ENCODE results near the gene TRIM9. TPM values are rescaled to one million over a fixed set of nuclear protein-coding genes. Genes with fewer than 3 reads are reported as not detected.
"Not testable (repeated sequence)": the region's sequence is repeated elsewhere in the genome, so short reads cannot be mapped to it uniquely, and the experiment has no call there.

Gene TRIM9
- total and polyA plus RNA-seq, 5 donors = 0.29 to 1.2 (median 0.77) TPM

DNA sequence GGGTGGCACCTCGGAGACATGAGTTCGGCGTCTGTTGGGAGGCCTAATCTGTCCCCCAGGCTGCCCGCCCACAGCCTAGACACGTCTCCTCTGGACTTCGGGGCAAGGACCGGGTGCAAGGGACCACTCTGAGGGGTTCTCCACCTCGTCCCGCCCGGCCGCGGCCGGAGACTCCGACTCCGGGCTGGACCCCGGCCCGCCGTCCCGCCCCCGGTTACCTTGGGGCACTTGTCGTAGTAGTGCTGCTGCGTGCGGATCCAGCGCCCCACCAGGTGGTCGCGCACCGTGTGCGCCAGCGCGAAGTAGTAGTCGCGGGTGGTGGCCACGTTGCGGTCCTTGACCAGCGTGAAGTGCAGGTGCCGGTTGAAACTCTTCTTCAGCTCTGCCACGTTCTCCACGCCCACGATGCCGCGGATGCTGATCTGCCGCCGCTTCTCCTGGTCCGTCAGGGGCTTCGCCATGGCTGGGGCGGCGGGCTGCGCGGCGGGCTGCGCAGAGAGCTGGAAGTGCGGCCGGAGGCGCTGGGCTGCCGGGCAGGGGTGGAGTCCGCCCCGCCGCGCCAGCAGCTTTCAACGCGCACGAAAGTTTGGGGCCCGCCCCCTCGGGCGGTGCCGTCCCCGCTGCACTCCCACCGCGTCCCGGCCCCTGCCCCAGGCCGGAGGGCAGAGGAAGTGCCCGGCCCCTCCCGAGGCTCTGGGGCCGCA, 150.8 kb downstream of the TRIM9 start, which contains the start of gene PYGL:
PYGL (minus strand) TSS at position 541 of the 704 bp plus-strand sequence; CDS start at position 461, 80 bp downstream.
- WGBS = under 1% methylated on average over 74 of the region's 74 CpGs
- intact Hi-C loops (cut with DNase I) = no loop called here
- ATAC-seq = peak; percentile 97 to 98

DNA sequence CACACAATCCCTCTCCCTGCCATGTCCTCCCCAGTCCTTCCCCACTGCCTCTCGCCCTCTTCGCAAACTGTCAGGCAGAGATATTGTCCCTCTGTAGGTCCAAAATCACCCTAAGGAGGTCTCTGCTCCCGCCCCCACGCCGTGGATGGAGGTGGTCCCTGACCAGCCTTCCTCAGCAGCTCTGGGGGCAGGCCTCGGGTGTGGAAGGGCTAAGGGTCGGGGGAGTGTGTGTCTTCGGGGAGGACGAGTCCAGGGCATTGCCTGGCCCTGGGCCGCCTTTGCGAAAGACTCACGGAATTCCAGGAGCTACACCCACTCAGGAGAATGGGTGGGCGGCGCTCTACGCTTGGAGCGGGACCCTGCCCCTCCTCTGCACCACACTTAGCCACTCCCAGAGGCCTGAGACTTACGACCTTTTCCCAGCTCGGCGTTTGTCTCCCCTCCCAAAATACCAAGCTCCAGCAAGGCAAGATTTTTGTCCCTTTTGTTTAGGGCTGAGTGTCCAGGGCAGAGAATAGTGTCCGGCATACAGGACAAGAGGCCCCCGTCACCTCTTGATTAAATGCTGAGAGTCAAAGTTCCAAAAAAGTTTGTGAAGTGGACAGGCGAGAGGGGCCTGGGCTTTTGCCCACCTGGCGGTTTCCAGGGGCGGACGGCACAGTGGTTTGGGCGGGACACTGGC, 151.5 kb downstream of the TRIM9 start:
- Histone ChIP-seq H3K4me1 (ENCODE audit: control insufficient read depth, insufficient read depth, low read length) (no peaks in the 10 kb centered on the region), H3K27ac (ENCODE audit: low read length) (no peak overlapping the region), H3K4me3 (ENCODE audit: low read length) (peak overlapping the region; percentile 76), H3K9me3 (ENCODE audit: control insufficient read depth, low read length) (no peaks in the 10 kb centered on the region), H3K27me3 (ENCODE audit: control insufficient read depth, insufficient read depth) (no peaks in the 10 kb centered on the region)
- WGBS = 9% methylated on average over 26 of the region's 26 CpGs
- peak; percentile 81 to 90 (median 83) for DNase-seq
- intact Hi-C loops (cut with DNase I) = no loop called here
- ATAC-seq = peak; percentile 86 to 89

More for the DNA sequence above, 150.8 kb downstream of the TRIM9 start, which contains the start of gene PYGL:
- Histone ChIP-seq H3K27ac (ENCODE audit: low read length) (peak within 1 kb of the TSS; percentile 16), H3K9me3 (ENCODE audit: control insufficient read depth, low read length) (no peaks in the 10 kb centered on the region), H3K27me3 (ENCODE audit: control insufficient read depth, insufficient read depth) (no peaks in the 10 kb centered on the region), H3K4me3 (ENCODE audit: low read length) (peak within 1 kb of the TSS; percentile 76), H3K4me1 (ENCODE audit: control insufficient read depth, insufficient read depth, low read length) (no peaks in the 10 kb centered on the region)
- DNase-seq = peak; percentile 84 to 94 (median 94)

DNA sequence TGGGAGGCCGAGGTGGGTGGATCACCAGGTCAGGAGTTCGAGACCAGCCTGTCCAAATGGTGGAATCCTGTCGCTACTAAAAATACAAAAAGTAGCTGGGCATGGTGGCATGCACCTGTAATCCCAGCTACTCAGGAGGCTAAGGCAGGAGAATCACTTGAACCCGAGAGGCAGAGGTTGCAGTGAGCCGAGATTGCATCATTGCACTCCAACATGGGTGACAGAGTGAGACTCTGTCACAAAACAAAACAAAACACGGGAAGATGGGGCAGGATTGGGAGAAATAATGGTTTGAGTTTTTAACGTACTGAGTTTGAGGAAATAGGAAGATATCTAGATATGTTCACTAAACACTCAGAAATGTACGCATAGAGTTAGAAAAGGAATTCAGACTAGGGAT, 153.3 kb downstream of the TRIM9 start:
- 96% methylated on average over 8 of the region's 8 CpGs for WGBS
- H3K9me3 ChIP-seq (ENCODE audit: control insufficient read depth, low read length); H3K27ac ChIP-seq (ENCODE audit: low read length); intact Hi-C loops (cut with DNase I); H3K27me3 ChIP-seq (ENCODE audit: control insufficient read depth, insufficient read depth); DNase-seq; ATAC-seq; H3K4me3 ChIP-seq (ENCODE audit: low read length); H3K4me1 ChIP-seq (ENCODE audit: control insufficient read depth, insufficient read depth, low read length): not testable (repeated sequence)

DNA sequence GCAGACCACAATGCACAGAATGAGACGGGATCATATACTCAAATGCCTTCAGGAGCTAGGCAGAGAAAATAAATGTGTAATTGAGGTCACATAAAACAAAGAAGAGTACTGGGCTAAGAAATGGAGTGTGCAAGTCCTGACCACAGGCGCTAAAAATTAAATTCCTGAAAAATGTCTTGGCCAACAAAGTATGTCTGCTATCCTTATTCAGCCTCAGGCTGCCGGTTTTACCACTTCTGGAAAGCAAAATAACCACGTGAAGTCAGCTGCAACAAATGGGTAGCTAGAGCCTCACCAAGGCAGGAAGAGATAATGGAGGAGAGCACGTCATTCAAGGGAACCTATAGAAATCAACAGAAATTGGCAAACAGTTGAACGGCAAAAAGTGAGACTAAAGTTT, 153.8 kb downstream of the TRIM9 start:
- no peak for DNase-seq
- no peak for ATAC-seq
- Histone ChIP-seq H3K4me3 (ENCODE audit: low read length) (no peak overlapping the region), H3K9me3 (ENCODE audit: control insufficient read depth, low read length) (no peaks in the 10 kb centered on the region), H3K27ac (ENCODE audit: low read length) (no peak overlapping the region), H3K27me3 (ENCODE audit: control insufficient read depth, insufficient read depth) (no peaks in the 10 kb centered on the region), H3K4me1 (ENCODE audit: control insufficient read depth, insufficient read depth, low read length) (no peaks in the 10 kb centered on the region)
- intact Hi-C loops (cut with DNase I) = no loop called here
- 90% methylated on average over 6 of the region's 6 CpGs for WGBS

DNA sequence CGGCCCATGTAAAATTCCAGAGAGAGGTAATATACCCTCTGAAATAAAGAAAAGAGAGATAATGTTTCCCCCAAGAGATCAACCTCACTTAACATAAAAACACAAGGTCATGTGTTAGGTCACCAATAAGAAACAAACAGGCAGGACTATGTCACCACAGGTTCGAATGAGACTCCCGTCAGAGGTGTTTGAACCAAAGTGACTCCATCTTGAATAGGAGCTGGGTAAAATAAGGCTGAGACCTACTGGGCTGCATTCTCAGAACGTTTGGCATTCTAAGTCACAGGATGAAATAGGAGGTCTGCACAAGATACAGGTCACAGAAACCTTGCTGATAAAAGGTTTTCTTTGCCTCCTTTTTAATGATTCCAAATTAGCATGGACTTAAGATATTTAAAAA, 157.1 kb downstream of the TRIM9 start:
- no peak for DNase-seq
- Histone ChIP-seq H3K27ac (ENCODE audit: low read length) (no peak overlapping the region), H3K4me1 (ENCODE audit: control insufficient read depth, insufficient read depth, low read length) (no peaks in the 10 kb centered on the region), H3K9me3 (ENCODE audit: control insufficient read depth, low read length) (no peaks in the 10 kb centered on the region), H3K27me3 (ENCODE audit: control insufficient read depth, insufficient read depth) (no peaks in the 10 kb centered on the region), H3K4me3 (ENCODE audit: low read length) (no peak overlapping the region)
- ATAC-seq = no peak
- 77% methylated on average over 4 of the region's 4 CpGs for WGBS
- intact Hi-C loops (cut with DNase I) = no loop called here

DNA sequence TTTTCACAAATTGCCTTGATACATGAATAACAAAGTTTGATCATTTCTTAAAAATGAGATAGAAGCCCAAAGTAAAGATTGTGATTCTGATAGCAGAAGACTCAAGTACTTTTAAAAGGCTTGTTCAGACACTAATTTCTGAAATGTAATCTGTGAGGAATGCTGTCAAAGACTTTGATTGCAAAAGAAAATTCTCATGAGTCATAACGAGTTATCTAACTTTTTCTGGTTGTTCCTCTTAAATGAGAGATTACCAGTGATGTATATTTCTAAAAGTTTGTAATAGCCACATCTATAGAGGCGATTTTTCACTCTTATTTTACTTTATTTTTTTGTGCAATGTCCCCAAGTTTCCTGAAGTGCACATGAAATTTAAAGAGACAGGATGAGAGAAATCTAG, 157.6 kb downstream of the TRIM9 start:
- intact Hi-C loops (cut with DNase I) = no loop called here
- H3K27ac ChIP-seq (ENCODE audit: low read length) = no peak overlapping the region
- 47% methylated on average over 2 of the region's 2 CpGs for WGBS
- no peak for ATAC-seq
- no peaks in the 10 kb centered on the region for H3K4me1 ChIP-seq (ENCODE audit: control insufficient read depth, insufficient read depth, low read length)
- no peaks in the 10 kb centered on the region for H3K9me3 ChIP-seq (ENCODE audit: control insufficient read depth, low read length)
- DNase-seq = no peak
- no peaks in the 10 kb centered on the region for H3K27me3 ChIP-seq (ENCODE audit: control insufficient read depth, insufficient read depth)
- no peak overlapping the region for H3K4me3 ChIP-seq (ENCODE audit: low read length)

DNA sequence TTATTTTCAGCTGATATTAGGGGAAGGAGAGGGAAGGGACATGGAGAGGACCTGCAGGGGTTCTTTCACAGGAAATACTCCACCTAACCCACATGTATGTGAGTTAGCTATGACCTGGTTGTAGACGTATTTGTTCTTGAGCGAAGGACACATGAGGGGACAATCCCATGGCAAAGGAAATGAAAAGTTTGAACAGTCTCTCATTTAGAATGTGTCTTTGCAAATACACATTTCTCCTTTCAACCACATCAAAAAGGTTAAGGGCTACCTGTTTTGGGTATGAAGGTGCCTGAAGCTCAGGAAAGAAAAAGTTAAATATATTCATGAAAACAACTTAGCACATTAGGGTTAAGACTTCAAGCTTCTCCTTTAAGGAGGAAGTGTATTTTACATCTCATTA, 158.0 kb downstream of the TRIM9 start:
- ATAC-seq = no peak
- DNase-seq = no peak
- WGBS = 78% methylated on average over 2 of the region's 2 CpGs
- intact Hi-C loops (cut with DNase I) = no loop called here
- H3K27me3 ChIP-seq (ENCODE audit: control insufficient read depth, insufficient read depth) = no peaks in the 10 kb centered on the region
- no peak overlapping the region for H3K27ac ChIP-seq (ENCODE audit: low read length)
- H3K4me1 ChIP-seq (ENCODE audit: control insufficient read depth, insufficient read depth, low read length) = no peaks in the 10 kb centered on the region
- H3K9me3 ChIP-seq (ENCODE audit: control insufficient read depth, low read length) = no peaks in the 10 kb centered on the region
- H3K4me3 ChIP-seq (ENCODE audit: low read length) = no peak overlapping the region

DNA sequence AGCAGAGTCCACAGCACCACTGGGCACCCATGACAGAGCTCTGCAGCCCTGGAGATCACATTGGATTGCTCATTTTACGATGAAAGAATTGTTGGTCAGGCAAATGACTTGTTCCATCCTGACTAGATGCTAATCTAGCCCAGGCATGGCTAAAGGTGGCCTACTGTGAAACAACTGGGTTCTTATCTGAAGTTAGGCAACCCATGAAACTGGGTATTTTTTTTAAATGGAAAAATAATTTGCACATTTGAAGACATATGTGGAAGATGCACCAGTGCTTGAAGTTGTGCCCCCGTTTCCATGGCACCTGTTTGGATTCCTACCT, 158.9 kb downstream of the TRIM9 start:
- no peaks in the 10 kb centered on the region for H3K27me3 ChIP-seq (ENCODE audit: control insufficient read depth, insufficient read depth)
- H3K9me3 ChIP-seq (ENCODE audit: control insufficient read depth, low read length) = no peaks in the 10 kb centered on the region
- whole genome bisulfite sequencing = 94% methylated on average over 2 of the region's 2 CpGs
- ATAC-seq (no peak), DNase-seq (no peak)
- intact Hi-C loops (cut with DNase I) = no loop called here
- no peak overlapping the region for H3K4me3 ChIP-seq (ENCODE audit: low read length)
- no peaks in the 10 kb centered on the region for H3K4me1 ChIP-seq (ENCODE audit: control insufficient read depth, insufficient read depth, low read length)
- no peak overlapping the region for H3K27ac ChIP-seq (ENCODE audit: low read length)

DNA sequence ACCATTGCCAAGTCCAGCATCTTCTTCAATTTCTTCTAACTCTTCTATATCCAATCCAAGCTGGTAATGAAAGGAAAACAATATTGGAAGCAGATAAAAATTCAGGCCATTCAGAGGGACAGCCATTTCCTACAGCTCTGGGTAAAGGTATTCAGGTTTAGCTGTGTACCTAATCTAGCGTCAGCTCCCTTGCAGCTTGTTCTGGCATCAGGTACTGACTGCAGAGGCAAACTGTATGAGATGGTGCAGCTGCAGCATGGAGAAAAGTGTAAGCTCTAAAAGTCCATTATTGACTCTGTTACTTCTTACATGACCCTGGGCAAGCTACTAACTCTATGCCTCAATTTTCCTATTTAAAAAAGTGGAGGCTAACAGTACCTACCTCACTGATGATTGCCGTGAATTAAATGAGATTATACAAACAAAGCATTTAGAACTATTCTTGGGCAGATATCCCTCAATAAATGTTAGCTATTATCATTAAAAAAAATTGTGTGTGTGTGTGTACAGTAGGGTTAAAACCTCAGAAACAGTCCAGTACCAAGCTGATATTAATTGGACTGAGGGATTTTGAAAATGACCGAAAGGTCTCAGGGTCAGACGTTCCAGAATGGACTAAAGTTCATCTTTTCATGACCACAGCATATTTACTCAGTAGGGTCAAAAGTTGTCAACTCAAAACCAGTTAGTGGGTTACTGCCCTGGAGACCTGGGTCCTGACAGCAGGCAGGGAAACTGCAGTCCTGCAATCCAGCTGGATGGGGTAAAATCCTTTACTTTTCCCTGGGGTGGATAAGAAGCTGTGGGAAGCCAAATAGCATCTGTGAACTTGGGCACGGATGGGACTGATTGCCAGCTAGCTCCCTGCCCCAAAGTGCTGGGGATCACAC, 159.5 kb downstream of the TRIM9 start:
- Histone ChIP-seq H3K9me3 (ENCODE audit: control insufficient read depth, low read length) (no peaks in the 10 kb centered on the region), H3K4me1 (ENCODE audit: control insufficient read depth, insufficient read depth, low read length) (no peaks in the 10 kb centered on the region), H3K27ac (ENCODE audit: low read length) (no peak overlapping the region), H3K27me3 (ENCODE audit: control insufficient read depth, insufficient read depth) (no peaks in the 10 kb centered on the region), H3K4me3 (ENCODE audit: low read length) (no peak overlapping the region)
- DNase-seq (no peak), ATAC-seq (no peak)
- 83% methylated on average over 5 of the region's 5 CpGs for WGBS
- intact Hi-C loops (cut with DNase I) = no loop called here

DNA sequence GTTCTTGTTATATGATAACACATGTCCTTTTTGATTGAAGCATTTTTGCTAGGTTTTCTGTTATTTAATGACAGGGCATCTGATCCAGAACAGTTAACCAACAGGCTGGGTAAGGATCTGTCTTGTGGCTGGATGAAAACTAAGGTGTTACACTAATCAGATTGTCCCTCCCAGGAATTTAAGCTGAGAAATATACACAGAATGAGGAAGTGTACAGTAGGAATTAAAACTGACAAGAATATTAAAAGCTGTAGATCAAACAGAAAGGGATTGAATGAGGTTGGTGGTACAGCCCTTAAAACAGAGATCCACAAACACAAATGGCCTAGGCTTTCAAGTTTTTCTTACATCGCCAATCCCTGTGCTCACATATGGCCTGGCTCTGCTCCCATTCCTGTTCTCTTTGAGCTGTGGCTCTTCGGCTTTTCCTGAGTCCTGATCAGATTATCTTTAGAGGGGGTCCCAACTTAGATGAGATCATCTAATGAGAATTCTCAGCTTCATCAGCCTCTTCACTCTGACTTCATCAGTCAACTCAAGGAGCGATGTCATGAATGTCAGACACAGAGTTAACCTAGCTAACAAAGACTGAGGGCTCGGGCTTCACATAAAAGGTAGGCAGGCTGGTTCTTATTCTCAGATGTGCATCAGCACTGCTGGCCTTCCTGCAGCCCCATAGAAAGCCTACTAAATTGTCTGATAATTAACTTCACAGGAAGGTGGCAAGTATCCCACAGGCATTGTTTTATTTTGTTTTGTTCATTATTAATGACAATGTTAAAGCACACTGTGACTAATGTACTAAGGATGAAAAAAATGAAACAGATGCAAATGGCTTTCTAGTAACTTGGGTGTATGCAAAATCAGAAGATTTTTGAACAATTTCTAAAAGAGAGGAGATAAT, 162.1 kb downstream of the TRIM9 start:
- ATAC-seq (no peak), DNase-seq (no peak)
- no peaks in the 10 kb centered on the region for H3K4me1 ChIP-seq (ENCODE audit: control insufficient read depth, insufficient read depth, low read length)
- H3K27me3 ChIP-seq (ENCODE audit: control insufficient read depth, insufficient read depth) = no peaks in the 10 kb centered on the region
- WGBS = 76% methylated on average over 4 of the region's 4 CpGs
- no peaks in the 10 kb centered on the region for H3K9me3 ChIP-seq (ENCODE audit: control insufficient read depth, low read length)
- intact Hi-C loops (cut with DNase I) = no loop called here
- H3K4me3 ChIP-seq (ENCODE audit: low read length) = no peak overlapping the region
- H3K27ac ChIP-seq (ENCODE audit: low read length) = no peak overlapping the region
